Loucy (cell line): ENCODE measurements around the gene EML5.

Experiments used
- EZH2phosphoT487 ChIP-seq: fragments of 200-600 bp; IDR thresholded peaks from 2 replicates; pipeline ENCODE4 v1.6.1; 2018; ENCODE audit warnings: antibody characterized with exemption, mild to moderate bottlenecking, moderate library complexity, borderline replicate concordance
- TF ChIP-seq, protein P1 (sequence below): fragments of 200-600 bp; sonication (generic); conservative IDR thresholded peaks from 2 replicates; pipeline ENCODE4 v1.5.1; 2014; ENCODE audit warnings: mild to moderate bottlenecking, antibody characterized with exemption, low read length

- TF ChIP-seq, protein P1, sequence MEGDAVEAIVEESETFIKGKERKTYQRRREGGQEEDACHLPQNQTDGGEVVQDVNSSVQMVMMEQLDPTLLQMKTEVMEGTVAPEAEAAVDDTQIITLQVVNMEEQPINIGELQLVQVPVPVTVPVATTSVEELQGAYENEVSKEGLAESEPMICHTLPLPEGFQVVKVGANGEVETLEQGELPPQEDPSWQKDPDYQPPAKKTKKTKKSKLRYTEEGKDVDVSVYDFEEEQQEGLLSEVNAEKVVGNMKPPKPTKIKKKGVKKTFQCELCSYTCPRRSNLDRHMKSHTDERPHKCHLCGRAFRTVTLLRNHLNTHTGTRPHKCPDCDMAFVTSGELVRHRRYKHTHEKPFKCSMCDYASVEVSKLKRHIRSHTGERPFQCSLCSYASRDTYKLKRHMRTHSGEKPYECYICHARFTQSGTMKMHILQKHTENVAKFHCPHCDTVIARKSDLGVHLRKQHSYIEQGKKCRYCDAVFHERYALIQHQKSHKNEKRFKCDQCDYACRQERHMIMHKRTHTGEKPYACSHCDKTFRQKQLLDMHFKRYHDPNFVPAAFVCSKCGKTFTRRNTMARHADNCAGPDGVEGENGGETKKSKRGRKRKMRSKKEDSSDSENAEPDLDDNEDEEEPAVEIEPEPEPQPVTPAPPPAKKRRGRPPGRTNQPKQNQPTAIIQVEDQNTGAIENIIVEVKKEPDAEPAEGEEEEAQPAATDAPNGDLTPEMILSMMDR = no peak
- TF ChIP-seq EZH2phosphoT487 = no peak
These were observed 109.6 kb downstream of the EML5 start for GRCh38 chr14:88683119-88683518.
